ENCODE results near the gene DDX5. TPM values are rescaled to one million over a fixed set of nuclear protein-coding genes. Genes with fewer than 3 reads are reported as not detected.

Gene DDX5
- total RNA-seq, 1 donor from 2014 or later, result 925 TPM

DNA sequence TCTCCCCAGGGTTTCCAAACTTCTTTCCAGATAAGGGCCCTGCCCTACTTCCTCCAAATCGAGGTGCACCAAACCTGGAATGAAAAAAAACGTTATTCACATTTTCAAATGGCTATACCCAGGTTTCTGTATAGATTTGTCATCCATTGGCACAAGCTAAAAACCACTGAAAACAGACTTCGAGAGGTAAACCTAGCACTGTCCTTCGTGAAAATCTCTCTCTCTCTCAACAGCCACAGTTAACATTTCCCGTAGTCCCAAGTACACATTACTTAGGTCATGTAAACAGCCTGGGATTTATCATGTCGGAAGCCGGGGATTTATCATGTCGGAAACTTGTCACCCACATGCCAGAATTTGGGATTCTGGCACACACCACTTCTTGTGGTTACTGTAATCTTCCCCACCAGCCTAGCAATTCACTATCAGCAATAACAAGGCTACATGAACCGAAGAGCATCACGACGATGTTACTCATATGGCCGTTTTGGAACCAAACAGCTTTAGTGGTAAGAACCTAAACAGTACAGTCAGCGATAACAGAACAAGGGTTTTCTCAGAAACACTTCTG, 1.2 kb downstream of the DDX5 start:
- DNase-seq (ENCODE audit: low spot score in 2 of 2, unreplicated experiment in 2 of 2), result peak in 1 of 2 experiments; percentile 39
- Mint-ChIP-seq H3K4me3 (peak overlapping the region; percentile 100), H3K36me3 (peaks cover 45% of the 10 kb centered on the region), H3K9me3 (no peaks in the 10 kb centered on the region), H3K4me1 (peaks cover 42% of the 10 kb centered on the region), H3K27ac (peak overlapping the region; percentile 100), H3K27me3 (ENCODE audit: low read depth) (no peaks in the 10 kb centered on the region)
- TF ChIP-seq, protein P1, sequence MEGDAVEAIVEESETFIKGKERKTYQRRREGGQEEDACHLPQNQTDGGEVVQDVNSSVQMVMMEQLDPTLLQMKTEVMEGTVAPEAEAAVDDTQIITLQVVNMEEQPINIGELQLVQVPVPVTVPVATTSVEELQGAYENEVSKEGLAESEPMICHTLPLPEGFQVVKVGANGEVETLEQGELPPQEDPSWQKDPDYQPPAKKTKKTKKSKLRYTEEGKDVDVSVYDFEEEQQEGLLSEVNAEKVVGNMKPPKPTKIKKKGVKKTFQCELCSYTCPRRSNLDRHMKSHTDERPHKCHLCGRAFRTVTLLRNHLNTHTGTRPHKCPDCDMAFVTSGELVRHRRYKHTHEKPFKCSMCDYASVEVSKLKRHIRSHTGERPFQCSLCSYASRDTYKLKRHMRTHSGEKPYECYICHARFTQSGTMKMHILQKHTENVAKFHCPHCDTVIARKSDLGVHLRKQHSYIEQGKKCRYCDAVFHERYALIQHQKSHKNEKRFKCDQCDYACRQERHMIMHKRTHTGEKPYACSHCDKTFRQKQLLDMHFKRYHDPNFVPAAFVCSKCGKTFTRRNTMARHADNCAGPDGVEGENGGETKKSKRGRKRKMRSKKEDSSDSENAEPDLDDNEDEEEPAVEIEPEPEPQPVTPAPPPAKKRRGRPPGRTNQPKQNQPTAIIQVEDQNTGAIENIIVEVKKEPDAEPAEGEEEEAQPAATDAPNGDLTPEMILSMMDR (IDR thresholded peaks at IDR 0.05; ENCODE audit: unreplicated experiment), result no peak

DNA sequence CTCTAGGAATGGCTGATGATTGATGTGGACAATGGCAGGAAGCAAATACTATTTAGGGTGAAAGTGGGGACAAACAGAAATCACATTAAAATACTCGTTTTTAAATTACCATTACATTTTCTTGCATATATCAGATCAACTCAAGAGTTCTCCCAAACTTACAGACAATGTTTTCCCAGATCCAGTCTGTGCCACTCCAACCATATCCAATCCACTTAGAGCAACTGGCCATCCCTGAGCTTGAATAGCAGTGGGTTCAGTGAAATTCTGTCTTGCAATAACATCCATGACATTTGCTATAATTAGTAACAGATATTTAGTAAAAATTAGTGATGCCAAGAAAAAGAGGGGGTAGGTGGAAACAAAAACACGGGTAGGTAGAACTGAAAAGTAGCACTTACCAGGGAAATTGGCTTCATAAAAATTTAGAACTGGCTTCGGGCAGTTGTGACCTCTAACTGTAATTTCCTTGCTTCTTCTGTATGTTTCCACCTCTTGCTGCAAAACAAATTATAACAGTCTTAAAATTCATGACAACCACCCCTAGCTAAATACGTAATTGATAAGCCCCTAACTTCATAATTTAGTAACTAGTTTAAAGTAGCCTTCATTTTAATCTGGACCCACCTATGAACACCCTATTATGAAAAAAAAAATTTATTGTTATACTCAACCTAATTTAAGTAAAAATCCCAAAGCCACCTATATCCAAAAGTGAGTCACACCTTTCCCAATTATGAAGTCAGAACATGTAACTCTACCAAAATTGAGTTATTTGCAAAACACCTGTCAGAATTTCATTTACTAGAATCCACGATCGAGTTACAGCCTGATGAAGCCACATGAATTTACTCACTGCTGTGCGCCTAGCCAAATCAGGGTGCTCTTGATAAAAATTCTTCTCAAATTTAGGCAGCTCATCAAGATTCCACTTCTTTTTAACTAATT, 2.0 kb downstream of the DDX5 start:
- peaks cover 39% of the 10 kb centered on the region for H3K4me1 Mint-ChIP-seq
- H3K27ac Mint-ChIP-seq, result peak overlapping the region; percentile 100
- H3K36me3 Mint-ChIP-seq, result peaks cover 47% of the 10 kb centered on the region
- peak overlapping the region; percentile 100 for H3K4me3 Mint-ChIP-seq
- H3K9me3 Mint-ChIP-seq, result no peaks in the 10 kb centered on the region
- no peak for DNase-seq (ENCODE audit: low spot score in 2 of 2, unreplicated experiment in 2 of 2)
- no peaks in the 10 kb centered on the region for H3K27me3 Mint-ChIP-seq (ENCODE audit: low read depth)
- TF ChIP-seq, protein P1 (IDR thresholded peaks at IDR 0.05; ENCODE audit: unreplicated experiment), result no peak

DNA sequence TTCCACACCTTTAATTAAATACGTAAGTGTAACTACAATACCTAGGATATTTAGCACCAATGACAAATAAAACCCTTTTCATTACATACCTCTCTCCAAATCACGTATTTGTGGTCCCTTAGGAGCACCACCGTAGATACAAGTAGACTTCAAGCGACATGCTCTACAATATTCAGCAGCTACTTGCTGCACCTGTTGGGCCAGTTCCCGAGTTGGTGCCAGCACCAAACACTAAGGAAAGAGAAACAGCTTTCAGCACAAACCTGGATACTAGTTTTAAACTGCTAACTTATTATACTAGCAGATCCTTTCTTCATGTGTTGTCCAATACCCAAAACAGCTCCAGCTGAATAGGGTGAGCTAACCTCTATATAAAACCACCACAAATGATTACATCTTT, 2.7 kb downstream of the DDX5 start:
- H3K36me3 Mint-ChIP-seq, result peaks cover 47% of the 10 kb centered on the region
- TF ChIP-seq, protein P1 (IDR thresholded peaks at IDR 0.05; ENCODE audit: unreplicated experiment), result no peak
- H3K27ac Mint-ChIP-seq, result peak overlapping the region; percentile 78
- no peaks in the 10 kb centered on the region for H3K9me3 Mint-ChIP-seq
- no peak overlapping the region for H3K4me3 Mint-ChIP-seq
- DNase-seq (ENCODE audit: low spot score in 2 of 2, unreplicated experiment in 2 of 2), result no peak
- H3K27me3 Mint-ChIP-seq (ENCODE audit: low read depth), result no peaks in the 10 kb centered on the region
- peaks cover 34% of the 10 kb centered on the region for H3K4me1 Mint-ChIP-seq

DNA sequence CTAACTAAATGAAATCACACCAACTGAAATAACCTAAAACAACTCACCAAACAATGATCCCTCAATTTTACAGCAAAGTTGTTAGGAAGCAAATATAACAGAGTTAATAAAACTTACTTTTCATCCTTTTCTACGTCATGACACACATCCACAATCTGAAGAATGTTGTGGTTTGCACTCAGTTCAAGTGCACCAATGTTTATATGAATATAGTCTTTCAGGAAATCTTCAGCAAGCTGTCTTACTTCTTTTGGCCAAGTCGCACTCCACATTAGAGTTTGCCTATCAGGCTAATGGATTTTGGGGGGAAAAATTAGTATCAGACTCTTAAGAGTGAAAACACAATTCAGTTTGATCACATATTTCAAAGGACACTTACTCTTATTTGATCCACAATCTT, 3.3 kb downstream of the DDX5 start:
- no peak for DNase-seq (ENCODE audit: low spot score in 2 of 2, unreplicated experiment in 2 of 2)
- no peaks in the 10 kb centered on the region for H3K27me3 Mint-ChIP-seq (ENCODE audit: low read depth)
- peak overlapping the region; percentile 78 for H3K27ac Mint-ChIP-seq
- TF ChIP-seq, protein P1 (IDR thresholded peaks at IDR 0.05; ENCODE audit: unreplicated experiment), result no peak
- H3K36me3 Mint-ChIP-seq, result peaks cover 47% of the 10 kb centered on the region
- no peaks in the 10 kb centered on the region for H3K9me3 Mint-ChIP-seq
- H3K4me3 Mint-ChIP-seq, result no peak overlapping the region
- peaks cover 31% of the 10 kb centered on the region for H3K4me1 Mint-ChIP-seq

DNA sequence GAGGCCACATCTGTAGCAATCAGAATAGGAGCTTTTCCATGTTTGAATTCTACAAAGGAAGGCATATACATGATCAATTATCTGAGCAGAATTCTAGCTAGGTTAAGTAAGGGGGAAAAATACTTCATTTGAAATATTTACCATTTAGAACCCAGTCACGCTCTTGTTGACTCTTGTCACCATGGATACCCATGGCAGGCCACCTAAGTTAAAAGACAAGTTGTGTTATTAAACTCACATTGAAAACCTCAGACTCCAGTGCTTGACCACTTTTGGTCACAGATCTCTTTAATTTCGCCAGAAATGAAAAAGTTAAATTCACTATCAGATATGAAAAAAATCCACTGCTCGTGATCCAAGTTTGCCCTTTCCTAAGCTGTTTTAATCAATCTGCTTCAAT, 4.1 kb downstream of the DDX5 start:
- DNase-seq (ENCODE audit: low spot score in 2 of 2, unreplicated experiment in 2 of 2), result no peak
- Mint-ChIP-seq H3K36me3 (peaks cover 47% of the 10 kb centered on the region), H3K27ac (peak overlapping the region; percentile 62), H3K9me3 (no peaks in the 10 kb centered on the region), H3K27me3 (ENCODE audit: low read depth) (no peaks in the 10 kb centered on the region), H3K4me3 (no peak overlapping the region), H3K4me1 (peaks cover 34% of the 10 kb centered on the region)
- TF ChIP-seq, protein P1 (IDR thresholded peaks at IDR 0.05; ENCODE audit: unreplicated experiment), result no peak

All from mesothelial cell of epicardium (in vitro differentiated cells).